ENCODE results near the gene COL4A4. TPM values are rescaled to one million over a fixed set of nuclear protein-coding genes. Genes with fewer than 3 reads are reported as not detected.

The COL4A4 gene
- total and polyA plus RNA-seq, 2 of the 13 experiments (the other 11 are each of a cell fraction or from before 2014, with no cell fraction given) = not detected

DNA sequence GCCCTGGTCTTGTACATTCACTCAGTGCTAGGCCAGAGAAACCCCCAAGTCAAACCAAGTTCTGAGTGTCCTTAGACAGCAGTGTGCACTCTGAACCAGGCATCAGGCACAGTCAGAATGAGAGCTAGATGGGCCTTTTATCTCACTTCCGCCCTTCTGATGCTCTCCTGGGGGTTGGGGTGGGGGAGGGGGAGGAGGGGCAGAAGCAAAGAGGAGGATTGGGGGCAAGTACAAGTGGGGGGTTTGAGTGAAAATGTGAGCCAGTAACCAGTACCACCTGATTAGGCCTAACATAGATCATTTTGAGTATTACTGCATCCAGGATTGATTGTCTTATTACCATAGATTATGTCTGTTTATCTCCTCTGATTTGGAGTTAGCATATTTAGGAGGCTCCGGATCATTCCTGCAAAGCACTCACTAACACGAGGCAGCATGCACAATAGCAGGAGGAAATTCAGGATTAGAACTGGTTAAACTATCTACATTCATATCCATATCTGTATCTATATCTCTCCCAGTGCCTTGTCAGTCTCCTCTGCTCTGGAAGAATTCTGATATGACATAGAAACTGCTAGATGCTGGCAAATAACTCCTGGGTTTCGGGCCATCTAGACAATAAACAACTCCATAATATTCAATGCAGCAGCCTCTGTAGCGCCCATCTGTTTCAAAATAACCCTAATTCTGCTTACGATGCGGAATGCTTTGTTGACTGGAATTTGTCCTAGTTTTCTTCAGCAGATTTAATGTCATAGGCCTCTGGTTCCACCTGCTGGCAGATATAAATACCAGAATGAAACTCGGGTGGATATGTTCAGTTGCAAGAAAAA, 179.0 kb downstream of the COL4A4 start (continued):
- no peak; the same call in 1 of the 2 replicates for TF ChIP-seq HMG20A (CRISPR knock-in tag; IDR thresholded peaks at IDR 0.05; ENCODE audit: borderline replicate concordance)
- TF ChIP-seq KLF16 (CRISPR knock-in tag; IDR thresholded peaks at IDR 0.05) = peak in 1 of 2 experiments; percentile 45; a peak in 1 of 4 replicates
- TF ChIP-seq FOXA3 (CRISPR knock-in tag; IDR thresholded peaks at IDR 0.05) = 0 out of 2 replicates have a peak, but pooled peaks have one; percentile 11
- TF ChIP-seq RXRB (CRISPR knock-in tag; IDR thresholded peaks at IDR 0.05; ENCODE audit: borderline replicate concordance) = peak; percentile 24; the same call in 1 of the 2 replicates
- no peak for TF ChIP-seq ZNF709 (CRISPR knock-in tag; IDR thresholded peaks at IDR 0.05)
- peak; percentile 88 for TF ChIP-seq RAD21 (CRISPR knock-in tag; IDR thresholded peaks at IDR 0.05)
- TF ChIP-seq MIER3 (CRISPR knock-in tag; IDR thresholded peaks at IDR 0.05; ENCODE audit: borderline replicate concordance) = no peak
- TF ChIP-seq, protein P1, sequence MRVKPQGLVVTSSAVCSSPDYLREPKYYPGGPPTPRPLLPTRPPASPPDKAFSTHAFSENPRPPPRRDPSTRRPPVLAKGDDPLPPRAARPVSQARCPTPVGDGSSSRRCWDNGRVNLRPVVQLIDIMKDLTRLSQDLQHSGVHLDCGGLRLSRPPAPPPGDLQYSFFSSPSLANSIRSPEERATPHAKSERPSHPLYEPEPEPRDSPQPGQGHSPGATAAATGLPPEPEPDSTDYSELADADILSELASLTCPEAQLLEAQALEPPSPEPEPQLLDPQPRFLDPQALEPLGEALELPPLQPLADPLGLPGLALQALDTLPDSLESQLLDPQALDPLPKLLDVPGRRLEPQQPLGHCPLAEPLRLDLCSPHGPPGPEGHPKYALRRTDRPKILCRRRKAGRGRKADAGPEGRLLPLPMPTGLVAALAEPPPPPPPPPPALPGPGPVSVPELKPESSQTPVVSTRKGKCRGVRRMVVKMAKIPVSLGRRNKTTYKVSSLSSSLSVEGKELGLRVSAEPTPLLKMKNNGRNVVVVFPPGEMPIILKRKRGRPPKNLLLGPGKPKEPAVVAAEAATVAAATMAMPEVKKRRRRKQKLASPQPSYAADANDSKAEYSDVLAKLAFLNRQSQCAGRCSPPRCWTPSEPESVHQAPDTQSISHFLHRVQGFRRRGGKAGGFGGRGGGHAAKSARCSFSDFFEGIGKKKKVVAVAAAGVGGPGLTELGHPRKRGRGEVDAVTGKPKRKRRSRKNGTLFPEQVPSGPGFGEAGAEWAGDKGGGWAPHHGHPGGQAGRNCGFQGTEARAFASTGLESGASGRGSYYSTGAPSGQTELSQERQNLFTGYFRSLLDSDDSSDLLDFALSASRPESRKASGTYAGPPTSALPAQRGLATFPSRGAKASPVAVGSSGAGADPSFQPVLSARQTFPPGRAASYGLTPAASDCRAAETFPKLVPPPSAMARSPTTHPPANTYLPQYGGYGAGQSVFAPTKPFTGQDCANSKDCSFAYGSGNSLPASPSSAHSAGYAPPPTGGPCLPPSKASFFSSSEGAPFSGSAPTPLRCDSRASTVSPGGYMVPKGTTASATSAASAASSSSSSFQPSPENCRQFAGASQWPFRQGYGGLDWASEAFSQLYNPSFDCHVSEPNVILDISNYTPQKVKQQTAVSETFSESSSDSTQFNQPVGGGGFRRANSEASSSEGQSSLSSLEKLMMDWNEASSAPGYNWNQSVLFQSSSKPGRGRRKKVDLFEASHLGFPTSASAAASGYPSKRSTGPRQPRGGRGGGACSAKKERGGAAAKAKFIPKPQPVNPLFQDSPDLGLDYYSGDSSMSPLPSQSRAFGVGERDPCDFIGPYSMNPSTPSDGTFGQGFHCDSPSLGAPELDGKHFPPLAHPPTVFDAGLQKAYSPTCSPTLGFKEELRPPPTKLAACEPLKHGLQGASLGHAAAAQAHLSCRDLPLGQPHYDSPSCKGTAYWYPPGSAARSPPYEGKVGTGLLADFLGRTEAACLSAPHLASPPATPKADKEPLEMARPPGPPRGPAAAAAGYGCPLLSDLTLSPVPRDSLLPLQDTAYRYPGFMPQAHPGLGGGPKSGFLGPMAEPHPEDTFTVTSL (CRISPR knock-in tag; IDR thresholded peaks at IDR 0.05; ENCODE audit: borderline replicate concordance) = peak; percentile 37; the same call in 1 of the 2 replicates
- TF ChIP-seq MTF2 (CRISPR knock-in tag; IDR thresholded peaks at IDR 0.05; ENCODE audit: borderline replicate concordance) = 0 out of 2 replicates have a peak, but pooled peaks have one; percentile 33
- TF ChIP-seq ZNF510 (CRISPR knock-in tag; IDR thresholded peaks at IDR 0.05; ENCODE audit: low read depth) = no peak
- TF ChIP-seq KIAA2018 (CRISPR knock-in tag; IDR thresholded peaks at IDR 0.05; ENCODE audit: borderline replicate concordance) = no peak
- TF ChIP-seq, protein P2, sequence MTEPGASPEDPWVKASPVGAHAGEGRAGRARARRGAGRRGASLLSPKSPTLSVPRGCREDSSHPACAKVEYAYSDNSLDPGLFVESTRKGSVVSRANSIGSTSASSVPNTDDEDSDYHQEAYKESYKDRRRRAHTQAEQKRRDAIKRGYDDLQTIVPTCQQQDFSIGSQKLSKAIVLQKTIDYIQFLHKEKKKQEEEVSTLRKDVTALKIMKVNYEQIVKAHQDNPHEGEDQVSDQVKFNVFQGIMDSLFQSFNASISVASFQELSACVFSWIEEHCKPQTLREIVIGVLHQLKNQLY (CRISPR knock-in tag; IDR thresholded peaks at IDR 0.05) = no peak
- TF ChIP-seq RFX3 (CRISPR knock-in tag; IDR thresholded peaks at IDR 0.05) = no peak
- no peak for TF ChIP-seq TBX2 (CRISPR knock-in tag; IDR thresholded peaks at IDR 0.05; ENCODE audit: borderline replicate concordance)

All from HepG2 (cell line).